ENCODE results near the gene ATP8B3.

The ATP8B3 gene

GRCh38 chr19:1777149-1777548 lies 34.9 kb downstream of the ATP8B3 start:
- Histone ChIP-seq H2AFZ (ENCODE audit: low read depth, low read length, severe bottlenecking) (no peak overlapping the region), H3K4me2 (ENCODE audit: low read depth, low read length, poor library complexity, severe bottlenecking) (no peak overlapping the region), H3K36me3 (ENCODE audit: low read length) (no peaks in the 10 kb centered on the region), H3K9ac (ENCODE audit: low read length) (no peak overlapping the region), H3K79me2 (ENCODE audit: insufficient read depth, low read length) (no peaks in the 10 kb centered on the region), H3K4me3 (ENCODE audit: insufficient read depth, low read length, poor library complexity, severe bottlenecking) (no peak overlapping the region), H3K9me2 (replicated peaks; ENCODE audit: insufficient read depth, low read length) (no peaks in the 10 kb centered on the region), H3K27me3 (ENCODE audit: low read length) (no peaks in the 10 kb centered on the region), H4K20me1 (ENCODE audit: low read depth, low read length) (no peaks in the 10 kb centered on the region), H3K9me3 (ENCODE audit: insufficient read depth, low read length) (no peaks in the 10 kb centered on the region), H3K27ac (ENCODE audit: low read depth, low read length) (no peak overlapping the region), H3F3A (ENCODE audit: insufficient read depth) (no peaks in the 10 kb centered on the region)
- TF ChIP-seq CTCF (IDR thresholded peaks at IDR 0.05; ENCODE audit: insufficient read depth, low read length, poor library complexity, severe bottlenecking) = no peak
- TF ChIP-seq EZH2phosphoT487 (conservative IDR thresholded peaks at IDR 0.05; ENCODE audit: low read length) = no peak

GRCh38 chr19:1776606-1777147 lies 35.4 kb downstream of the ATP8B3 start:
- no peaks in the 10 kb centered on the region for H3K36me3 ChIP-seq (ENCODE audit: low read length)
- no peaks in the 10 kb centered on the region for H3K9me2 ChIP-seq (replicated peaks; ENCODE audit: insufficient read depth, low read length)
- H3F3A ChIP-seq (ENCODE audit: insufficient read depth) = no peaks in the 10 kb centered on the region
- H3K4me2 ChIP-seq (ENCODE audit: low read depth, low read length, poor library complexity, severe bottlenecking) = no peak overlapping the region
- H3K9ac ChIP-seq (ENCODE audit: low read length) = no peak overlapping the region
- H3K27ac ChIP-seq (ENCODE audit: low read depth, low read length) = no peak overlapping the region
- no peaks in the 10 kb centered on the region for H3K9me3 ChIP-seq (ENCODE audit: insufficient read depth, low read length)
- TF ChIP-seq CTCF (IDR thresholded peaks at IDR 0.05; ENCODE audit: insufficient read depth, low read length, poor library complexity, severe bottlenecking) (no peak), EZH2phosphoT487 (conservative IDR thresholded peaks at IDR 0.05; ENCODE audit: low read length) (no peak)
- no peak overlapping the region for H3K4me3 ChIP-seq (ENCODE audit: insufficient read depth, low read length, poor library complexity, severe bottlenecking)
- H2AFZ ChIP-seq (ENCODE audit: low read depth, low read length, severe bottlenecking) = no peak overlapping the region
- H4K20me1 ChIP-seq (ENCODE audit: low read depth, low read length) = no peaks in the 10 kb centered on the region
- H3K27me3 ChIP-seq (ENCODE audit: low read length) = no peaks in the 10 kb centered on the region
- H3K79me2 ChIP-seq (ENCODE audit: insufficient read depth, low read length) = no peaks in the 10 kb centered on the region

GRCh38 chr19:1775951-1776605 lies 36.0 kb downstream of the ATP8B3 start:
- H4K20me1 ChIP-seq (ENCODE audit: low read depth, low read length) = no peaks in the 10 kb centered on the region
- no peaks in the 10 kb centered on the region for H3K9me3 ChIP-seq (ENCODE audit: insufficient read depth, low read length)
- no peaks in the 10 kb centered on the region for H3K9me2 ChIP-seq (replicated peaks; ENCODE audit: insufficient read depth, low read length)
- no peak overlapping the region for H3K4me2 ChIP-seq (ENCODE audit: low read depth, low read length, poor library complexity, severe bottlenecking)
- no peaks in the 10 kb centered on the region for H3F3A ChIP-seq (ENCODE audit: insufficient read depth)
- no peak overlapping the region for H3K9ac ChIP-seq (ENCODE audit: low read length)
- no peaks in the 10 kb centered on the region for H3K27me3 ChIP-seq (ENCODE audit: low read length)
- no peak overlapping the region for H2AFZ ChIP-seq (ENCODE audit: low read depth, low read length, severe bottlenecking)
- no peak for TF ChIP-seq EZH2phosphoT487 (conservative IDR thresholded peaks at IDR 0.05; ENCODE audit: low read length)
- no peak for TF ChIP-seq CTCF (IDR thresholded peaks at IDR 0.05; ENCODE audit: insufficient read depth, low read length, poor library complexity, severe bottlenecking)
- no peak overlapping the region for H3K27ac ChIP-seq (ENCODE audit: low read depth, low read length)
- no peaks in the 10 kb centered on the region for H3K36me3 ChIP-seq (ENCODE audit: low read length)
- no peaks in the 10 kb centered on the region for H3K79me2 ChIP-seq (ENCODE audit: insufficient read depth, low read length)
- no peak overlapping the region for H3K4me3 ChIP-seq (ENCODE audit: insufficient read depth, low read length, poor library complexity, severe bottlenecking)

Data from SU-DHL-6 (cell line).